GM18520 (cell line): ENCODE results near the gene CD99.
"Not testable (repeated sequence)": the region's sequence is repeated elsewhere in the genome, so short reads cannot be mapped to it uniquely, and the experiment has no call there.

Experiments used
- ATAC-seq: cut with Tn5 transposase; IDR thresholded peaks from one replicate; pipeline ENCODE4 v1.9.1; 2021; ENCODE audit not compliant: unreplicated experiment

Gene CD99

DNA sequence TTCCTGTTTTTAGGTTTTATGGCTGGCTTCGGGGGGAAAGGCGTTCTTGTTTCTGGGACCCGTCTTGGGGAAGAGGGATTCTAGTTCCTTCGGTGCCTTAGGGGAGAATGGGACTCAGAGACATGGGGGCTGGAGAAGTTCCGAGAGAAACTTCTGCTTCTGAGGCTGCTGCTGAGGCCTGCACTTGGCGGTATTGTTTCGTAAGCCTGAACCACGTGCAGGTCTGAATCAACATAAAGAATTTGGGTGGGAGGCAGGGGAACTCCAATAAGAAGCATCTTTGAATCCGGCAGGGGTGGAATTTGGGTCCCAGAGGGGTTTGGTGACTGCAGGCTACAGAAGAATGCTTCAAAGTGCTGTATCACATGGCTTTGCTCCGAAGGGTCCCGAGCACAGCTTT is 75.8 kb downstream of the CD99 start:
- ATAC-seq, result no peak

DNA sequence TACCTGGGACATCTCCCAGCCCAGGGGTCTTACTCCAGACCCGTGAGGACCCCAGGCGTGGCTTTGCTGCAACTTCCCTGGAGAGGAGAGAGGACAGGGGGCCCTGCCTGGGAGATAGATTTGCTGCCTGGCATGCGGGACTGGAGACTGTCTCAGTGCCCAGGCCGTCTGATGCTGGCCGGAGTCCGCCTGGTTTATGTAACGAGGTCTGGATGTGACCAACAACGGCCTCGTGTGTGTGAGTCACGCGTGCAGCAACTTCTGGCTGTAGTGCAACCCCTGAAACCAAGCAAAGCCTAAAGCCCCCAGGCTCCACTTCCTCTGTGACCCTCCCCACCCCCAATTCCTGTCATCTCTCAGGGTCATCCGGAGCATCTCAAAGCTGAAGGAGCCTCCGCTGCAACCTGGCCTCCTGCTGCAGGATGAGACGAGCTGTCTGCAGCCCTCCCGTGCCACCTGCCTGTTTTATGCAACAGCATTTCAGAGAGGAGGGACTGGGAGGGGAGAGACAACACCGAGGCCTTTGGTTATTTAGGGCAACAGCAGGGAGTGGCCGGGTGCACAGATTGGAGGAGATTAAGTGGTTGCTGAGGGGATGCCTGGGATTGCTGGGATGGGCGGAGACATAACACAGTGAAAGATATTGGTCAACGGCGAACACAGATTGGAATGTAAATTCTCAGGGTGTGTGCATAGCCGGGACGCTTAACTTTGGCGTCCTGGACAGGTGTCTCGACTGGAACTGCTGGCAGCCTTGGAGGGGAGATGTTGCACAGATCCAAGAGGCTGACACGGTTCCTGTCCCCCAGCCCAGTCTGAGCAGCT is 76.7 kb downstream of the CD99 start:
- ATAC-seq, result no peak

DNA sequence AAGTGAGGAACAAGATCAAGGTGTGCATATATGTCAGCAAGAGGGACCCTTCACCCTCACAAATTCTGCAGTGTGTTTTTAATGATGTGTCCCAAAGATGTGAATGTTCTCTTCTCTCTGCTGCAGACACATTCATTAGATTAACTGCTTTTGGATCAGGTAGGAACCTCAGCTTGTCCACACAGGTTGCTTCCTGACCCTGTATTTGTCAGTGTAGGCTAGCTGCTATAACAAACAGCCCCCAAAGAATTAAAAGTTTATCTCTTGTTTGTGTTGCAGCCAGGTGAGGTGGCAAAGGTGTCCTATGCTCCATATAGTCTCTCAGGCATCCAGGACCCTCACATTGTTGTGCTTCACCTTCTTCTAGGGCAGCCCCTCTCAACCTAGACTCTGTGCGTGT is 78.5 kb downstream of the CD99 start:
- ATAC-seq, result no peak

DNA sequence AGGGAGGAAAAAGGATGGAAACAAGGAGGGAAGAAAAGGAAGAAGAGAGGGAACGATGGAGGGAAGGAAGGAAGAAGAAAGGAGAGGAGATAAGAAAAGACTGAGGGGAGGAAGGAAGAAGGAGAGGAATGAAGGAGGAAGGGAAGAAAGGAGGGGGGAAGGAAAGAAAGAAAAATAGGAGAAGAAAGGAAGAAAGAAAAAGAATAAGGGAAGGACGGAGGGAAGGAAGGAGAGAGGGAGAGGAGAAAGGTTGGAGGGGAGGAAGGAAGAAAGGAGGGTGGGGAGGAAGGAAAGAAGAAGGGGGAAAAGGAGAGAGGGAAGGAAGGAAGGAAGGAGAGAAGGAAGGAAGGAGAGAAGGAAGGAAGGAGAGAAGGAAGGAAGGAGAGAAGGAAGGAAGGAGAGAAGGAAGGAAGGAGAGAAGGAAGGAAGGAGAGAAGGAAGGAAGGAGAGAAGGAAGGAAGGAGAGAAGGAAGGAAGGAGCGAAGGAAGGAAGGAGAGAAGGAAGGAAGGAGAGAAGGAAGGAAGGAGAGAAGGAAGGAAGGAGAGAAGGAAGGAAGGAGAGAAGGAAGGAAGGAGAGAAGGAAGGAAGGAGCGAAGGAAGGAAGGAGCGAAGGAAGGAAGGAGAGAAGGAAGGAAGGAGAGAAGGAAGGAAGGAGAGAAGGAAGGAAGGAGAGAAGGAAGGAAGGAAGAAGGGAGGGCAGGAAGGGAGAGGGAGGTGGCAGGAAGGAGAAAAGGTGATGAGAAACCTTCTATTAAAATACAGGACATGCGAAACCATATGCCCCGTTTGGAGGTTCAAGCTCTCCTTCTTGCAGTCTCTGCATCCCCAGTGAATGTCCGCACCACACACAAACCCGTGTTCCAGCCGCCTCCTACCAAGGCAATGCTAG is 82.3 kb downstream of the CD99 start:
- not testable (repeated sequence) for ATAC-seq

DNA sequence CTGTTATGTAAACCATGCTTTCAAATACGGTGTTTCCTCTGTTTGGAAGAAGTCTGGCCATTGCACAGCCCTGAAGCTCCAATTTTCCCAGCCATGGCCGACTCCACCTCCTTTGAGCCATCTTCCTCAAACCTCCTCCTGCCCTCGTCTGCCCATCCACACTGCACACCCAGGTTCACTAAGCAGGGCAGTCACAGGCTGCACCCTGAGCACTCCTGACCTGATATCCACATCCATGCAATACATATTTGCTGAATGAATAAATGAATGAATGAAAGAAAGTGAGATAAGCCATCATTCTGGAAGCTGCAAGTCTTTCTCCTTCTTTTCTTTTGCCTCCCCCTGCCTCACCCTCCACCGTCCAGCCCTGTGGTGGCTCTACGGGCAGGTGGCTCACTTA is 83.0 kb downstream of the CD99 start:
- ATAC-seq, result no peak

DNA sequence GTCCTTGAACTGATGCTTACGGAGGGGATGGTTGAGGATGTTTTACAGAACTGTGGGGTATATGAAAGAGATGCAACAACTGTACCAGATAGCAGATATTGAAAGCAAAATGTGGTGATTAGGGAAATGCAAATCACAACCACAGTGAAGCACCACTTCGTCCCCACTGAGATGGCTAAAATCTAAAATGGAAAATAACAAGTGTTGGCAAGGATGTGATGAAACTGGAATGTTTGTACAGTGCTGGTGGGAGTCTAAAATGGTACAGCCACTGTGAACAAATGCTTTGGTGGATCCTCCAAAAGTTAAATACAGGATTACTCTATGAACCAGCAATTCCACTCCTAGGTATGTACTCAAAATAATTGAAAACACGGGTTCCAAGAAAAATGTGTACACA is 83.7 kb downstream of the CD99 start:
- no peak for ATAC-seq

DNA sequence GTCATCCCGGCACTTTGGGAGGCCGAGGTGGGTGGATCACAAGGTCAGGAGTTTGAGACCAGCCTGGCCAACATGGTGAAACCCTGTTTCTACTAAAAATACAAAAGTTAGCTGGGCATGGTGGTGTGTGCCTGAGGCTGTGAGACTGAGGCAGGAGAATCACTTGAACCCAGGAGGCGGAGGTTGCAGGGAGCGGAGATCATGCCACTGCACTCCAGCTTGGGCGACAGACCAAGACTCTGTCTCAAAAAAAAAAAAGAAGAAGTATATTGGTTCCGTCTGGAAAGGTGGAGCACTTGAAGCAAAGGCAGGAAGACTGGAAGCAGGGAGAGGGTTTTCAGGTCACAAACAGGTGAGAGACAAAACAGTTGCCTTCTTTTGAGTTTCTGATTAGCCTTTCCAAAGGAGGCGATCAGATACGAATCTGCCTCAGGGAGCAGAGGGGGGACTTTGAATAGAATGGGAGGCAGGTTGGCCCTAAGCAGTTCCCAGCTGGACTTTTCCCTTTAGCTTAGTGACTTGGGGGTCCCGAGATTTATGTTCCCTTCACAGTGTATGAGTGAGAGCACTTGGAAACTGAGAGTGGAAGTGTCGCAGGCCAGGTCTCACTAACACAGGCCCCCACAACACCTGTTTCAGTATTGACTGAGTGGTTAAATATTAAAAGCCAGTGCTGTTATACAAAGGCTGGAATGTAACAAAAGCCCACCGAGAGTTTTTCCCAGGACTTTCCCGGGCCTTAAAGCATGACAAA is 89.6 kb downstream of the CD99 start:
- ATAC-seq, result not testable (repeated sequence)

DNA sequence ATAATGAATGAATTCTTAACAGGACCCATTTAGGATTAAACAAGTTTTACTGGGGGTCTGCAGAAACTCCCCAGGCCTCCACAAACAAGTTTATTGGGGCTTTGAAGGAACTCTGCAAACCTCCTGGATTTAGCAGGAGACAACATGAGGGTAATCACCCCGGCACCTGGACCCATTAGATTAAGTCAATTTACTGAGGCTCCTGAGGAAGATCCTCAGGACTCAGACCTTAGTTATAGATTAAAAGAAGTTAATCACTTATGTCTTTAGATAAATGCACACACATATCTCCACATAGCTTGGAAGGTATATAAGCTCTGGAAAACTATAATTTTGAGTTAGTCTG is 90.1 kb downstream of the CD99 start:
- ATAC-seq, result no peak

DNA sequence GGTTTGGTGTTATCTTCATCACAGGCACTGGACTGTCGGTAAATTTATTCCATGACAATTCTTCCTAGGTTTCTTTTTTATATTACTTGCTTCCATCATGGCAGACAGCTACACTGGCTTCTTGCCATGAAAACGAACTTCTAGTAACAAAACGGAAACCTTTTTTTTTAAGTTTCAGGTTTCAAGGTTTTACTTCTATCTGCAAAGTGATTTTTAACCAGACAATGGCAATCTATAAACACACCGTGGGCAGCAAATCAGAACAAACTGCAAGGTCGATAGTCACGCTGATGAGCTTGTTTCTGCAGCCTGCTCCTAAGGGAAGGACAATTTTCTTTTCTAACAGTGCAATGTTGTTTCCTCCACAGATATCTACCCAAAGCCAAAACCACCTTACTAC is 90.6 kb downstream of the CD99 start:
- ATAC-seq, result no peak

DNA sequence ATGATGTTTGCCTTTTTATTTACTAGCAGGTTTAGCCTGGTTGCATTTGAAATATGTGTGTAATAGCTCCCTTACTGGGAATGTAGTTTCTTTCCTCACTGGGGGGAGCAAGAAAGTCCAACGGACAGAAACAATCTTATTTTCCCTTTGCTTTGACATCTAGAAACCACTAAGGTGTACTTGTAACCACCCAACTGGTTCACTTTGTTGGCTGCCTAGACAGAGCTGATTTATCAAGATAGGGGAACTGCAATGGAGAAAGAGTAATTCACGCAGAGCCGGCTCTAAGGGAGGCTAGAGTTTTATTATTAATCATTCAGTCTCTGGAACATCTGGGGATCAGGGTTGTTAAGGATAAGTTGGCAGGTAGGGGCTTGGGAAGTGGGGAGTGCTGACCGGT is 91.1 kb downstream of the CD99 start:
- ATAC-seq, result no peak

DNA sequence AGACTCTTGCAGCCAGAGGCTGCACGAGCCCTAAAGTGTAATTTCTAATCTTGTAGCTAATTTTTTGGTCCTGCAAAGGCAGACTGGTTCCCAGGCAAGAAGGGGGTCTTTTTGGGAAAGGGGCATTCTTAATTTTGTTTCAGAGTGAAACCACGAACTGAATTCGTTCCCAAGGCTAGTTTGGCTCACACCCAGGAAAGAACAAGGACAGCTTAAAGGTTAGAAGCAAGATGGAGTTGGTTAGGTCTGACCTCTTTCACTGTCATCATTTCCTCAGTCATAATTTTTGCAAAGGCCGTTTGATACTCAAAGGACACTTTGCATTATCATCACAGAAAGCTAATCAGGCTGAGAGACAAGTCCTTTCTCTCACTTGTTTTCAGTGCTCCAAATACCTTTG is 91.7 kb downstream of the CD99 start:
- ATAC-seq, result no peak

DNA sequence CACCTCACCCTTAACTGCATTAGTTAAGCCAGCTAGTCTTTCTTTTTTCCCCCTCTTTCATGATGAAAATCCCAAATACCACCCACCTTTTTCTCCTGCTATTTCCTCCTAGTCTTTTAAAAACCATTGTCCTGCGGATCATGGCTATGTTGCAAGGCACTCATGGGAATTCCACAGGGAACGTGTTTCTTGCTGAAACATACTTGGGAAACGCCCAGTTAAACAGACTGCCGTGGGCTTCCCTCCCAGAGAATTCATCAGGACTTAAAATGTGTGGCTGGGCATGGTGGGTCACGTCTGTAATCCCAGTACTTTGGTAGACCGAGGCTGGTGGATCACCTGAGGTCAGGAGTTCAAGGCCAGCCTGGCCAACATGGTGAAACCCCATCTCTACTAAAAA is 92.9 kb downstream of the CD99 start:
- ATAC-seq, result no peak

DNA sequence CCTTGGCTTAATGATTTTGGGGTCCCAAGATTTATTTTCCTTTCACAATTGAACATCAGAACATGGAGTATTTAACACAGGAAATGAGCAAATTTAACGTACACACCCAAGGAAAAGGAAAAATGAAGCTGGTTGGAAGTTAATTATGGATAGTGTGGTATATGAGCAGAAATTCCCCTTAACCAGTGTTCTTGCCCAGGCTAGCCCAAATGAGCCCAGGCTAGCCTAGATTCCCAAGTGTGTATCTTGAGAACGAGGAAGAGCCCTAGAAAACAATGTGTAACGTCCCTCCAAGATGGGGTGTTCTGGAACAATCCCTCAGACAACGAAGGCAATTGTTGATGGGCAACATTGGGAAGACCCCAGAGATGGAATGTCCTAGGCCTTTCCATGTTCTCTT is 94.4 kb downstream of the CD99 start:
- ATAC-seq, result no peak

DNA sequence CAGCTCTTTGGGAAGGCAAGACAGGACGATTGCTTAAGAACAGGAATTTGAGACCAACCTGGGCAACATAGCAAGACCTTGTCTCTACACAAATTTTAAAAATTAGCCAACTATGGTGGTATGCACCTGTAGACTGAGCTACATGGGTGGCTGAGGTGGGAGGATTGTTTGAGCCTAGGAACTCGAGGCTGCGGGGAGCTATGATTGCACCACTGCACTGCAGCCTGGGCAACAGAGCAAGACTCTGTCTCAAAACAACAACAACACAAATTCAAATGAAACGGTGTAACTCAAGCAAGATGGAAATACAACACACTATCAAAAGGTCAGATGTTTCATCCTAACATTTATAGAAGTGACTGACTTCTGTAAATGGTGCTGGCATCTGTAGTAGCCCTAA is 97.9 kb downstream of the CD99 start:
- no peak for ATAC-seq

DNA sequence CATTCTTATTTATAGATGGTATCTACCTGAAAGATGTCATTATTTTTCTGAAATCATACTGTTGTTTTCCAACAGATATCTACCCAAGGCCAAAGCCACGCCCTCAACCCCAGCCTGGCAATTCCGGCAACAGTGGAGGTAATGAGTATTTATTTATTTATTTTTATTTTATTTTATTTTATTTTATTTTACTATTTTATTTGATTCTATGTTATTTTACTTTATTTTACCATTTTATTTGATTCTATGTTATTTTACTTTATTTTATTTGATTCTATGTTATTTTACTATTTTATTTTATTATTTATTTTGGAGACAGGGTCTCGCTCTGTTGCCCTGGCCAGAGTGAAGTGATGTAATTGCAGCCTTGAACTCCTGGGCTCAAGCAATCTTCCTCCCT is 98.5 kb downstream of the CD99 start:
- no peak for ATAC-seq
